Activated naive CD8-positive, alpha-beta T cell (primary cell): ENCODE measurements around the gene ANXA2.
A peak's percentile ranks its signal among the peaks of the same experiment; 100 is the strongest.
"Not testable (repeated sequence)": the region's sequence is repeated elsewhere in the genome, so short reads cannot be mapped to it uniquely, and the experiment has no call there.

Source experiments
- H3K27ac Mint-ChIP-seq: one replicate; pipeline ENCODE4 v1.8.0; 2021; ENCODE audit warnings: mixed read lengths
- H3K27me3 Mint-ChIP-seq: one replicate; pipeline ENCODE4 v1.8.0; 2021; ENCODE audit warnings: mixed read lengths
- H3K36me3 Mint-ChIP-seq: one replicate; pipeline ENCODE4 v1.8.0; 2021; ENCODE audit warnings: mixed read lengths
- H3K4me1 Mint-ChIP-seq: one replicate; pipeline ENCODE4 v1.8.0; 2021; ENCODE audit warnings: low read depth, mixed read lengths
- H3K4me3 Mint-ChIP-seq: one replicate; pipeline ENCODE4 v1.8.0; 2021; ENCODE audit warnings: mild to moderate bottlenecking, mixed read lengths
- H3K9me3 Mint-ChIP-seq: one replicate; pipeline ENCODE4 v1.8.0; 2021; ENCODE audit warnings: low read depth, mixed read lengths

Gene ANXA2

DNA sequence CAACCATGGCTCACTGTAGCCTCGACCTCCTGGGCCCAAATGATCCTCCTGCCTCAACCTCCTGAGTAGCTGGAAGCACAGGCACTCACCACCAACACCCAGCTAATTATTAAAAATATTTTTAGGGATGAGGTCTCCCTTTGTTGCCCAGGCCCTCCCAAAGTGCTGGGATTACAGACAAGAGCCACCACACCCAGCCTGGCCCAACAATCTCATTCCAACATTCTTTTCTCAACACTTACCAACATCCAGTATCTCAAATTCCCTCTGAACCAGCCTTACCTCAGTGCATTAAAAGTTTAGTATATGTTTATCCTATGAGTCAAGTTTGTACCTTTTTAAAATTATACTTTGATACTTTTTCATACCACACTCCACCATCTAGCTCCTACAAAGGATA is 25.0 kb downstream of the ANXA2 start:
- H3K36me3 Mint-ChIP-seq: peaks cover 9% of the 10 kb centered on the region

DNA sequence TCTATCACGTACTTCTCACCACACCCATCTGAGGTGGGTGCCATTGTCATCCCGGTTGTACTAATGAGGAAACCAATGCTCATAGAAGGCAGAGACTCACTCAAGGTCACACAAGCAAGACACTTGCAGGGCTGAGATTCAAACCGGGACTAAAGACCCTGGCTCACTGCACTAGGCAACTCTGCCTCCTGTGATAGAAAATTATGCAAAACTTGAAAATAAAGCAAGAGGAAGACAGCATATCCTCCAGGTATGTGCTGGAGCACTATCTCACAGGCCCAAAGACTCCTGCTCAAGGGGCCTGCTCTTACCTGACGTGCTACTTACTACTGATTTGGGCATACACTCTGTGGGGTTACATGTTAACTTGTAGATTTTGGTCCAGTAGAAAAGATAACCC is 25.6 kb downstream of the ANXA2 start:
- no peaks in the 10 kb centered on the region for H3K9me3 Mint-ChIP-seq
- no peaks in the 10 kb centered on the region for H3K4me1 Mint-ChIP-seq
- no peak overlapping the region for H3K27ac Mint-ChIP-seq
- H3K36me3 Mint-ChIP-seq: peaks cover 8% of the 10 kb centered on the region
- no peak overlapping the region for H3K4me3 Mint-ChIP-seq
- H3K27me3 Mint-ChIP-seq: no peaks in the 10 kb centered on the region

More for the DNA sequence above, 25.0 kb downstream of the ANXA2 start:
- Mint-ChIP-seq H3K4me1 (no peaks in the 10 kb centered on the region), H3K27me3 (no peaks in the 10 kb centered on the region), H3K9me3 (no peaks in the 10 kb centered on the region), H3K27ac (no peak overlapping the region), H3K4me3 (no peak overlapping the region)

GRCh38 chr15:60371175-60372051 is 26.4 kb downstream of the ANXA2 start:
- Mint-ChIP-seq H3K4me3 (no peak overlapping the region), H3K27ac (no peak overlapping the region), H3K27me3 (no peaks in the 10 kb centered on the region), H3K36me3 (peaks cover 5% of the 10 kb centered on the region), H3K4me1 (no peaks in the 10 kb centered on the region), H3K9me3 (no peaks in the 10 kb centered on the region)

GRCh38 chr15:60370869-60371136 is 27.0 kb downstream of the ANXA2 start:
- Mint-ChIP-seq H3K27me3 (no peaks in the 10 kb centered on the region), H3K4me3 (no peak overlapping the region), H3K36me3 (peaks cover 5% of the 10 kb centered on the region), H3K9me3 (no peaks in the 10 kb centered on the region), H3K27ac (no peak overlapping the region), H3K4me1 (no peaks in the 10 kb centered on the region)

- Mint-ChIP-seq H3K27ac (no peak overlapping the region), H3K36me3 (peaks cover 6% of the 10 kb centered on the region), H3K4me3 (no peak overlapping the region), H3K4me1 (no peaks in the 10 kb centered on the region), H3K9me3 (no peaks in the 10 kb centered on the region), H3K27me3 (no peaks in the 10 kb centered on the region)
Observed at GRCh38 chr15:60370105-60370868, 27.5 kb downstream of the ANXA2 start.

- Mint-ChIP-seq H3K36me3 (peaks cover 7% of the 10 kb centered on the region), H3K27ac (no peak overlapping the region), H3K4me3 (no peak overlapping the region), H3K4me1 (no peaks in the 10 kb centered on the region), H3K27me3 (no peaks in the 10 kb centered on the region), H3K9me3 (no peaks in the 10 kb centered on the region)
Observed at GRCh38 chr15:60369696-60370095, 28.1 kb downstream of the ANXA2 start.

GRCh38 chr15:60364612-60364924 is 33.2 kb downstream of the ANXA2 start:
- no peaks in the 10 kb centered on the region for H3K9me3 Mint-ChIP-seq
- H3K4me1 Mint-ChIP-seq: peaks cover 10% of the 10 kb centered on the region
- no peaks in the 10 kb centered on the region for H3K27me3 Mint-ChIP-seq
- no peak overlapping the region for H3K27ac Mint-ChIP-seq
- peaks cover 4% of the 10 kb centered on the region for H3K36me3 Mint-ChIP-seq
- no peak overlapping the region for H3K4me3 Mint-ChIP-seq

GRCh38 chr15:60363903-60364611 is 33.7 kb downstream of the ANXA2 start:
- H3K9me3 Mint-ChIP-seq: no peaks in the 10 kb centered on the region
- H3K27ac Mint-ChIP-seq: no peak overlapping the region
- peaks cover 4% of the 10 kb centered on the region for H3K36me3 Mint-ChIP-seq
- H3K4me1 Mint-ChIP-seq: peaks cover 10% of the 10 kb centered on the region
- H3K4me3 Mint-ChIP-seq: no peak overlapping the region
- no peaks in the 10 kb centered on the region for H3K27me3 Mint-ChIP-seq

GRCh38 chr15:60363087-60363549 is 34.7 kb downstream of the ANXA2 start:
- H3K27me3 Mint-ChIP-seq: no peaks in the 10 kb centered on the region
- no peak overlapping the region for H3K4me3 Mint-ChIP-seq
- H3K36me3 Mint-ChIP-seq: peaks cover 4% of the 10 kb centered on the region
- peaks cover 10% of the 10 kb centered on the region for H3K4me1 Mint-ChIP-seq
- H3K27ac Mint-ChIP-seq: no peak overlapping the region
- no peaks in the 10 kb centered on the region for H3K9me3 Mint-ChIP-seq

DNA sequence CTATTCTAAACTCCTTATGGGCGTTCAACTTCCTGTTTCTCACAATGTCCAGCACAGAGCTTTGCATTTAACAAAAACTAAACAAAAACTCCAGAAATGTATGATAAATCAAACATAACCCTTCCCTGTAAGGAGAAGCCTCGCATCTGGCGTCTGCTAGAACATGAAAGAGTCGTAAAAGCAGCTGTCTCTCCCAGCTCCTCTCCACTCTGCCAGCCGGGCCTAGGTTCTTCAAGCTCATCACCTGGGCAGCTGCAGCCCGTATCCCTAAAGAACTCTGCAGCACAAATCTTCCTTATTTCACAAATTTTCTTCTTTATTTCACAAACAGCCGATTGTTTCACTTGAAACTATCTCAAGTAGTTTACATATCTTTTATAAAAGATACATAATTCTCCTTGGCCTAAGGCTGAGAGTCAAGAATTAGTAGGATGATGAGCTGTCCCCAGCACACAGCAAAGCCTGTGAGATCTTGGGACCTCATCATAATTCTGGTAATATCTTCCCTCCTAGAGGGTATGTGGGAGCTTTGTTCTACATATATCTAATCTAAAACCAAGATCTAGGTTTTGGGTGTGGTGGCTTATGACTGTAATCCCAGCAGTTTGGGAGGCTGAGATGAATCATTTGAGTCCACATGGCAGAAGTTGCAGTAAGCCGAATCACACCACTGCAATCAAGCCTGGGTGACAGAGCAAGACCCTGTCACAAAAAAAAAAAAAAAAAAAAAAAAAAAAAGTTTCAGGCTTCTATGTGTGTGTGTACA is 35.3 kb downstream of the ANXA2 start:
- Mint-ChIP-seq H3K9me3 (no peaks in the 10 kb centered on the region), H3K4me3 (no peak overlapping the region), H3K27ac (peak overlapping the region; percentile 6), H3K27me3 (no peaks in the 10 kb centered on the region), H3K4me1 (peaks cover 10% of the 10 kb centered on the region), H3K36me3 (peaks cover 4% of the 10 kb centered on the region)

GRCh38 chr15:60359738-60360137 is 38.0 kb downstream of the ANXA2 start:
- H3K27me3 Mint-ChIP-seq, H3K9me3 Mint-ChIP-seq, H3K36me3 Mint-ChIP-seq, H3K27ac Mint-ChIP-seq, H3K4me3 Mint-ChIP-seq: not testable (repeated sequence)
- peaks cover 10% of the 10 kb centered on the region for H3K4me1 Mint-ChIP-seq

DNA sequence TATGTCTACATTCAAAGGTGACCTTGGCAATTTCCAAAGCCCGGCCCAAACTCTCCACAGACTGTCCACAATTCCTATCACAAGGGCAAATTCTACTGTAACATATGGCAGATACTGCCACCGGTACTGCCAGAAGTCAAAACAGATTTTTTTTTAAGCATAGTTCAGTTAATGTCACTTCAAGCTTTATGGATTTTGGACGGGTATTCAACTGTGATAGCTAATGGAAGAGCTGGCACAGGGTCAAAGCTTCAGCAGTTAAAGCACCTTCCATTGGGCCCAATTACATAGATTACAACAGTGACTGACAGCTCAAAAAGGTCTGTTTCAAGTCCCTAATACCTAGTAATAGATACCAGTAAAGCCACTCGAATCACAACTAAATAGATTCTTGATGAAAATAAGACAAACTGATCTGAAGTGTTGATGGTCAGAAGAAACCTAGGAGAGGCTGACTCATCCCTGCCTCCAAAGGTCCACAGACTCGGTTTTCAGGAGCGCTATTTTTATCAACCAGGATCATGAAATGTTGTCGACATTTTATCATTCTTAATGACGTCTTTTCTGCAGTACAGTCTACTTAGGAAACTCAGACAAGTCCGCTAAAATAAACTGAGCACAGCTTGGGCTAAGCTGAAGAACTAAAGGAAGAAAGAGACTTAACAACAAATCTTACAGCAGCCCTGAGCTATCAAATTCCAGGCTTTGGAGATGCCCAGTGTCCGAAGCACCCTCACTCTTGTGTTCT is 38.7 kb downstream of the ANXA2 start:
- H3K27me3 Mint-ChIP-seq: no peaks in the 10 kb centered on the region
- no peak overlapping the region for H3K4me3 Mint-ChIP-seq
- no peak overlapping the region for H3K27ac Mint-ChIP-seq
- no peaks in the 10 kb centered on the region for H3K9me3 Mint-ChIP-seq
- peaks cover 2% of the 10 kb centered on the region for H3K36me3 Mint-ChIP-seq
- peaks cover 10% of the 10 kb centered on the region for H3K4me1 Mint-ChIP-seq

GRCh38 chr15:60356832-60357231 is 41.0 kb downstream of the ANXA2 start:
- Mint-ChIP-seq H3K4me3 (no peak overlapping the region), H3K27me3 (no peaks in the 10 kb centered on the region), H3K9me3 (no peaks in the 10 kb centered on the region), H3K36me3 (peaks cover 14% of the 10 kb centered on the region), H3K27ac (no peak overlapping the region), H3K4me1 (no peaks in the 10 kb centered on the region)

DNA sequence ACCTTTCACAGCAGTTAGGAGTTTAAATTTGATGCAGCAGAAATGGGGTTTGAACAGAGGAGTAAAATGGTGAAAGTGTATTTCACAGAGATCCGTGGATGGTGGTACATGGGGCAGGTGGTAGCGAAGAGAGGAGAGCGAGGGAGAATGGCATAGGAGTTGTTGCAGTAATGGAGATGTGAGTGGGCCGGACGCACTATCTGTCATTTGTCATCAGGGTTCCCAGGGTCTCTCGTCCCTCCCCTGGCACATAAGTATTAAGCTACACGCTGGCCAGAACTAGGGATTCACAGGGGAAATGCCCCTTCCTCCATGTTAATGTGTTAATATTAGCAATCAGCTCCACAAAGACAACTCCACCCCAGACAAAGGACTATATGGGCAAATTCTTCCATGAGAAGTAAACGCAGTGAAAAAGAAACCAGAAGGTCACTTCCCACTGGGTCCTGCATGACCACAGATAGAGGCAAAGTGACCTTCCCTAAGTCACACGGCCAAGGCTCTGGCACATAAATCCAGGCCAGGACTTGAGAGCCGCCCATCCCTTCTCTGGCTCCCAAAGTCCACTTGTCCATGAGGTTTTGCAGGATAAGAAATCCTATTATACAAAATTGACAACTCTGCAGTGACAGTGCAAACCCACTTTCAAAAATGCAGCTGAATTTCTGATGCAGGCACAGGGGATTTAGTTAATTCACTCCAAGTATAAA is 42.5 kb downstream of the ANXA2 start:
- no peak overlapping the region for H3K27ac Mint-ChIP-seq
- no peak overlapping the region for H3K4me3 Mint-ChIP-seq
- no peaks in the 10 kb centered on the region for H3K27me3 Mint-ChIP-seq
- H3K4me1 Mint-ChIP-seq: no peaks in the 10 kb centered on the region
- H3K9me3 Mint-ChIP-seq: no peaks in the 10 kb centered on the region
- peaks cover 18% of the 10 kb centered on the region for H3K36me3 Mint-ChIP-seq
